Measurements from ENCODE around the gene SMYD4.

DNA sequence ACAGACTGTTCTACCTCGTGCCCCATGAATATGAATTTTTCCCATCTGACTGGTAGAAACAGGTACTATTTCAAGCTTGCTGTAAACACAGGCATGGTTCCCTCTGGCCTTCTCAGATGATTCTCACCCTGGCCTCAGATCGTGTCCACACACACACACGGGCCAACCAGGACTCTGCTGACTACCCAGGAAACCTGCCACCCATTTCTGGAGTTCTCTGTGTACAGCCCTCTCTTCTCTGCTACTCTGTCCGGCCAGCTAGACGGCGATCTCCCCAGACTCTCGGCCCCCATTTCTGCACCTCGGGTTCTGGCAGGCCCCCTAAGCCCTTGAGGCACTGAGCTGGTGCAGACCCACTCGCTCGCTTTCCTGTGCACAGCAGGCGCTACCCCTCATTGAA, 31.3 kb upstream of the SMYD4 start:
- TF ChIP-seq, protein P1, sequence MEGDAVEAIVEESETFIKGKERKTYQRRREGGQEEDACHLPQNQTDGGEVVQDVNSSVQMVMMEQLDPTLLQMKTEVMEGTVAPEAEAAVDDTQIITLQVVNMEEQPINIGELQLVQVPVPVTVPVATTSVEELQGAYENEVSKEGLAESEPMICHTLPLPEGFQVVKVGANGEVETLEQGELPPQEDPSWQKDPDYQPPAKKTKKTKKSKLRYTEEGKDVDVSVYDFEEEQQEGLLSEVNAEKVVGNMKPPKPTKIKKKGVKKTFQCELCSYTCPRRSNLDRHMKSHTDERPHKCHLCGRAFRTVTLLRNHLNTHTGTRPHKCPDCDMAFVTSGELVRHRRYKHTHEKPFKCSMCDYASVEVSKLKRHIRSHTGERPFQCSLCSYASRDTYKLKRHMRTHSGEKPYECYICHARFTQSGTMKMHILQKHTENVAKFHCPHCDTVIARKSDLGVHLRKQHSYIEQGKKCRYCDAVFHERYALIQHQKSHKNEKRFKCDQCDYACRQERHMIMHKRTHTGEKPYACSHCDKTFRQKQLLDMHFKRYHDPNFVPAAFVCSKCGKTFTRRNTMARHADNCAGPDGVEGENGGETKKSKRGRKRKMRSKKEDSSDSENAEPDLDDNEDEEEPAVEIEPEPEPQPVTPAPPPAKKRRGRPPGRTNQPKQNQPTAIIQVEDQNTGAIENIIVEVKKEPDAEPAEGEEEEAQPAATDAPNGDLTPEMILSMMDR (conservative IDR thresholded peaks at IDR 0.05 in 1 of 2, IDR thresholded peaks at IDR 0.05 in 1 of 2; ENCODE audit: low read depth in 1 of 2, low read length in 2 of 2) = no peak
- TF ChIP-seq EZH2 (IDR thresholded peaks at IDR 0.05; ENCODE audit: low read length, missing control alignments) = no peak

All from fibroblast of lung (primary cell).